Uterus (tissue), 4 donors: ENCODE measurements around the gene TRAPPC11. TPM values are rescaled to one million over a fixed set of nuclear protein-coding genes. Genes with fewer than 3 reads are reported as not detected.
"Not testable (repeated sequence)": the region's sequence is repeated elsewhere in the genome, so short reads cannot be mapped to it uniquely, and the experiment has no call there.

Source experiments
- DNase-seq, 2 donors: peaks; one replicate each; pipeline ENCODE4 v3.0.0-alpha.2; 2019 to 2020
- H3K27ac ChIP-seq, 2 donors: fragments of 200-600 bp; sonication (generic); 1 replicate in 1 of 2; 2 replicates in 1 of 2; pipeline ENCODE4 v1.5.1; 2016 to 2018
- H3K27me3 ChIP-seq, 2 donors: fragments of 200-600 bp; sonication (generic); one replicate each; pipeline ENCODE4 v1.5.1; 2018 to 2019; ENCODE audit warnings: control low read depth in 1 of 2
- H3K36me3 ChIP-seq, 2 donors: fragments of 200-600 bp; sonication (generic); one replicate each; pipeline ENCODE4 v1.5.1; 2019; ENCODE audit warnings: control low read depth in 1 of 2
- H3K4me1 ChIP-seq, 2 donors: fragments of 200-600 bp; sonication (generic); one replicate each; pipeline ENCODE4 v1.5.1; 2018 to 2019; ENCODE audit warnings: control low read depth in 1 of 2
- H3K4me3 ChIP-seq, 2 donors: fragments of 200-600 bp; sonication (generic); 1 replicate in 1 of 2; 2 replicates in 1 of 2; pipeline ENCODE4 v1.5.1; 2018 to 2019; ENCODE audit warnings: mild to moderate bottlenecking in 1 of 2
- H3K9me3 ChIP-seq, 2 donors: fragments of 200-600 bp; sonication (generic); one replicate each; pipeline ENCODE4 v1.5.1; 2019; ENCODE audit warnings: control low read depth in 1 of 2
- POLR2A ChIP-seq, 2 donors: fragments of 450-650 bp; IDR thresholded peaks; one replicate each; pipeline ENCODE4 v1.6.1; 2016; ENCODE audit warnings: antibody characterized with exemption in 2 of 2, mild to moderate bottlenecking in 1 of 2, moderate library complexity in 1 of 2
- intact Hi-C: fragments of 100-400 bp; cut with DNase I; formaldehyde crosslinking; loops from one replicate; pipeline ENCODE4 v1.15.1; 2023; ENCODE audit warnings: low total_unique reads
- total RNA-seq, 4 donors: library from RNA; depleted of rRNA in 3 of 4; stranded (reverse); fragments of >200 nt in 3 of 4; gene quantifications; one replicate each; pipeline versions ENCODE4 v1.1.0 to v1.2.4, GENCODE V29; 2014 to 2023
- TF ChIP-seq, protein P1 (sequence below), 4 experiments: fragments of 200-600 bp in 2 of 4; fragments of 450-650 bp in 2 of 4; sonication (generic) in 2 of 4; IDR thresholded peaks; one replicate each; pipeline ENCODE4 v1.5.1; 2016 to 2019; ENCODE audit warnings: antibody characterized with exemption in 4 of 4, mild to moderate bottlenecking in 2 of 4, moderate library complexity in 1 of 4
- donor health status: DM: yes; HTN: yes; CAD: no.

The TRAPPC11 gene
- total RNA-seq, 4 donors from 2014 or later: 18.4 to 96.8 (median 53.5) TPM

DNA sequence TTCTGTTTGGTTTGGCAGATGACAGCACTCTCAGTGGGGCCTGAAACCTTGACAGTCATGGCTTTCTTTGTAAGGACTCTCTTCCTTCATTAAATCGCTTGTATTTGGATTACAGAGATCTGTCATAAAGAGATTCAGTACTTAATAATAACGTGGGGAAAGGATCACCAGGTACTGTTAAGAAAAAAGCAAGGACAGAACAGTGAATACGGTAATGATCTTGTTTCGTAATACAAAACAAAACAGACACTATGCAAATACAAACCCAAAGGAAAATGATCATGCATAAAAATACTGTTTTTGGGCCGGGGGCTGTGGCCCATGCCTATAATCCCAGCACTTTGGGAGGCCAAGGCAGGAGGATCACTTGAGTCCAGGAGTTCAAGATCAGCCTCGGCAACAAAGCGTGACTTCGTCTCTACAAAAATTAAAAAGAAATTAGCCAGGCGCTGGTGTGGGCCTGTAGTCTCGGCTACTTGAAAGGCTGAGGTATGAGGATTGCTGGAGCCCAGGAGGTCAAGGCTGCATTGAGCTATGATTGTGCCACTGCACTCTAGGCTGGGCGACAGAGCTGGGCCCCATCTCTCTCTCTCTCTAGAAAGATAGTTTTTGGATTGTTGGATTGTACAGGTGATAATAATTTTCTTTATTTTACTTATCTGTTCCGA lies 64.6 kb downstream of the TRAPPC11 start:
- Histone ChIP-seq H3K27me3 (no peaks in the 10 kb centered on the region), H3K4me3 (no peak overlapping the region), H3K4me1 (no peaks in the 10 kb centered on the region), H3K27ac (no peak overlapping the region), H3K9me3 (no peaks in the 10 kb centered on the region), H3K36me3 (no peaks in the 10 kb centered on the region)
- no peak for DNase-seq
- intact Hi-C loops: no loop called here
- TF ChIP-seq, protein P1, sequence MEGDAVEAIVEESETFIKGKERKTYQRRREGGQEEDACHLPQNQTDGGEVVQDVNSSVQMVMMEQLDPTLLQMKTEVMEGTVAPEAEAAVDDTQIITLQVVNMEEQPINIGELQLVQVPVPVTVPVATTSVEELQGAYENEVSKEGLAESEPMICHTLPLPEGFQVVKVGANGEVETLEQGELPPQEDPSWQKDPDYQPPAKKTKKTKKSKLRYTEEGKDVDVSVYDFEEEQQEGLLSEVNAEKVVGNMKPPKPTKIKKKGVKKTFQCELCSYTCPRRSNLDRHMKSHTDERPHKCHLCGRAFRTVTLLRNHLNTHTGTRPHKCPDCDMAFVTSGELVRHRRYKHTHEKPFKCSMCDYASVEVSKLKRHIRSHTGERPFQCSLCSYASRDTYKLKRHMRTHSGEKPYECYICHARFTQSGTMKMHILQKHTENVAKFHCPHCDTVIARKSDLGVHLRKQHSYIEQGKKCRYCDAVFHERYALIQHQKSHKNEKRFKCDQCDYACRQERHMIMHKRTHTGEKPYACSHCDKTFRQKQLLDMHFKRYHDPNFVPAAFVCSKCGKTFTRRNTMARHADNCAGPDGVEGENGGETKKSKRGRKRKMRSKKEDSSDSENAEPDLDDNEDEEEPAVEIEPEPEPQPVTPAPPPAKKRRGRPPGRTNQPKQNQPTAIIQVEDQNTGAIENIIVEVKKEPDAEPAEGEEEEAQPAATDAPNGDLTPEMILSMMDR (IDR thresholded peaks at IDR 0.05): no peak
- TF ChIP-seq POLR2A (IDR thresholded peaks at IDR 0.05): no peak

DNA sequence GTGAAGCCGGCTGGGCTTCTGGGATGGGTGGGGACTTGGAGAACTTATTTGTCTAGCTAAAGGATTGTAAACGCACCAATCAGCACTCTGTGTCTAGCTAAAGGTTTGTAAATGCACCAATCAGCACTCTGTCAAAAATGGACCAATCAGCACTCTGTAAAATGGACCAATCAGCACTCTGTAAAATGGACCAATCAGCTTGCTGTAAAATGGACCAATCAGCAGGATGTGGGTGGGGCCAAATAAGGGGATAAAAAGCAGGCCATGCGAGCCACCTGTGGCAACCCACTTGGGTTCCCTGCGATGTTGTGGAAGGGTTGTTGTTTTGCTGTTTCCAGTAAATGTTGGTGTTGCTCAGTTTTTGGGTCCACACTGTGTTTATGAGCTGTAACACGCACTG lies 66.5 kb downstream of the TRAPPC11 start:
- intact Hi-C loops, DNase-seq: not testable (repeated sequence)

DNA sequence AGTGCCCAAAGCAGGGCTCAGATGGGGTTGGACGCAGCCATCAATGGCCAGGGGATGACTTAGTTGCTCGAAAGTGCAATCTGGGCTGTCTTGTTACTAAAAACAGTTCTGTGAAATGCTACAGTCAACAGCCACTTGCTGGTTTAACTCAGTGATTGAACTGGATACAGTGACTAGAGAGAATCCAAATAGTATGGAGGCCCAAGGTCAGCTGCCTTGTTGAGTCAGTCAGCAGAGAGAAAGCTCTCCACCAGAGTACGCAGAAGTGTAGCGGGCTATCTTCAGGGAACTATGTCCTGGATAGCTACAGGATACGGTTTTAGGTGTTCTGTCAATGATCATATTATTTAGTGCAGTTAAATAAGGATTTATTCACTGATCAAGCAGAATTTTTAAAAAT lies 68.4 kb downstream of the TRAPPC11 start:
- no peaks in the 10 kb centered on the region for H3K36me3 ChIP-seq
- no peaks in the 10 kb centered on the region for H3K4me1 ChIP-seq
- DNase-seq: no peak
- H3K4me3 ChIP-seq: no peak overlapping the region
- H3K27ac ChIP-seq: no peak overlapping the region
- TF ChIP-seq POLR2A (IDR thresholded peaks at IDR 0.05): no peak
- TF ChIP-seq, protein P1 (IDR thresholded peaks at IDR 0.05): no peak
- intact Hi-C loops: no loop called here
- no peaks in the 10 kb centered on the region for H3K9me3 ChIP-seq
- no peaks in the 10 kb centered on the region for H3K27me3 ChIP-seq

More for the DNA sequence above, 66.5 kb downstream of the TRAPPC11 start:
- H3K4me1 ChIP-seq, H3K27me3 ChIP-seq, H3K9me3 ChIP-seq, H3K27ac ChIP-seq, H3K36me3 ChIP-seq, H3K4me3 ChIP-seq: not testable (repeated sequence)

DNA sequence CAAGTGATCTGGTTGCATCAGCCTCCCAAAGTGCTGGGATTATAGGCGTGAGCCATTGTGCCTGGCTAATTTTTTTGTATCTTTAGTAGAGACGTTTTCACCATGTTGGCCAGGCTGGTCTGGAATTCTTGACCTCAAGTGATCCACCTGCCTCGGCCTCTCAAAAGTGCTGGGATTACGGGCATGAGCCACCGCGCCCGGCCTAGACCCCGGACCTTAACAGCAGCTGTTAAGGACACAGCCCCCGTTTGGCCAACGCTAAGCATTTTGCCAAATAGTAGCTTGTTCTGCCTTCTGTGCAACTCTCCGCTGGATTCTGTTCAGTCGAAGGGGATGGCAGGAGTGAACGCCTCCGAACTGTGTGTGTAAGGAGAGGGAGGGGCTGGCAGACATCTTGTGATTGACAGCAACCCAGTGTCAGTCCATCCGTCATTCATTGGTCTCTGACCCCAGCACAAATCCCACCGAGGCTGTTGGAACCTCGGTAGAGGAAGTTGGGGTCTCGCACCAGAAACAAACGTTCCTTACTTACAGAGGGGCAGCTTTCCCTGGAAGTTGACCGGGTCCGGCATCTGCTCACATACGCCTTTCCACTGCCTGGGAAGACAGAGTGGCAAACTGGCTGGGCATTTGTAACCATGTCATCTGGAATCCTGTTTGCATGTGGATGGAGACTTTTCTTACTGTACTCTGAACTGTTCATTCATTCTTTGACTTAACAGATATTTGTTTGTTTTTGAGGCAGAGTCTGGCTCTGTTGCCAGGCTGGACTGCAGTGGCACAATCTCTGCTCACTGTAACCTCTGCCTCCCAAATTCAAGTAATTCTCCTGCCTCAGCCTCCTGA lies 69.4 kb downstream of the TRAPPC11 start:
- DNase-seq: no peak
- no peak overlapping the region for H3K4me3 ChIP-seq
- intact Hi-C loops: no loop called here
- H3K27ac ChIP-seq: no peak overlapping the region
- H3K4me1 ChIP-seq: no peaks in the 10 kb centered on the region
- H3K9me3 ChIP-seq: no peaks in the 10 kb centered on the region
- no peaks in the 10 kb centered on the region for H3K27me3 ChIP-seq
- H3K36me3 ChIP-seq: no peaks in the 10 kb centered on the region
- TF ChIP-seq, protein P1 (IDR thresholded peaks at IDR 0.05): no peak

DNA sequence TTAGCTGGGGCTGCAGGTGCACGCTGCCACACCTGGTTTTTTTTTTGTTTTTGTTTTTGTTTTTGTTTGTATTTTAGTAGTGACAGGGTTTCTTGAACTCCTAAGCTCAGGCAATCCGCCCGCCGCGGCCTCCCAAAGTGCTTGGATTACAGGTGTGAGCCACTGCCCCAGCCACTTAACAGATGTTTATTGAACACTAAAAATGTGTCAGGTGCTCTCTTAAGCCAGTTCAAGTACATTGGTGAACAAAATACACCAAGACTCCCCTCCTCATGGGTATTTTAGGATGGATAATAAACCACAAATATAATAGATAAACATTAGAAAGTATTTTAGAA lies 69.9 kb downstream of the TRAPPC11 start:
- Histone ChIP-seq H3K9me3 (no peaks in the 10 kb centered on the region), H3K36me3 (no peaks in the 10 kb centered on the region), H3K4me3 (no peak overlapping the region), H3K27me3 (no peaks in the 10 kb centered on the region), H3K4me1 (no peaks in the 10 kb centered on the region), H3K27ac (no peak overlapping the region)
- intact Hi-C loops: no loop called here
- TF ChIP-seq POLR2A (IDR thresholded peaks at IDR 0.05): no peak
- TF ChIP-seq, protein P1 (IDR thresholded peaks at IDR 0.05): no peak
- no peak for DNase-seq
